GM19467 (cell line): ENCODE measurements around the gene SAG.

Source experiments
- ATAC-seq: cut with Tn5 transposase; IDR thresholded peaks from one replicate; pipeline ENCODE4 v1.9.1; 2021; ENCODE audit warnings: mild to moderate bottlenecking, moderate library complexity; ENCODE audit not compliant: unreplicated experiment

The SAG gene

GRCh38 chr2:233307565-233307964, at the start of gene SAG:
SAG (plus strand) TSS chr2:233307816; CDS start chr2:233309190, 1,374 bp downstream.
- no peak for ATAC-seq

- ATAC-seq = no peak
Observed at GRCh38 chr2:233258211-233258610, 49.4 kb upstream of the SAG start.

GRCh38 chr2:233259730-233260129, 47.9 kb upstream of the SAG start:
- ATAC-seq = no peak

GRCh38 chr2:233260661-233261060, 47.0 kb upstream of the SAG start:
- ATAC-seq = no peak

GRCh38 chr2:233261819-233262555, 45.6 kb upstream of the SAG start:
- ATAC-seq = no peak

- no peak for ATAC-seq
Observed at GRCh38 chr2:233262562-233262961, 45.1 kb upstream of the SAG start.

- ATAC-seq = no peak
Observed at GRCh38 chr2:233263045-233263570, 44.5 kb upstream of the SAG start.

- ATAC-seq = no peak
Observed at GRCh38 chr2:233264667-233265066, 42.9 kb upstream of the SAG start.

- no peak for ATAC-seq
Observed at GRCh38 chr2:233265899-233266431, 41.7 kb upstream of the SAG start.

GRCh38 chr2:233266481-233266880, 41.1 kb upstream of the SAG start:
- no peak for ATAC-seq

GRCh38 chr2:233267516-233268245, 39.9 kb upstream of the SAG start:
- peak; percentile 88 for ATAC-seq

GRCh38 chr2:233270366-233270765, 37.2 kb upstream of the SAG start:
- ATAC-seq = no peak

GRCh38 chr2:233270951-233271350, 36.7 kb upstream of the SAG start:
- ATAC-seq = no peak

- ATAC-seq = no peak
Observed at GRCh38 chr2:233271693-233272092, 35.9 kb upstream of the SAG start.

GRCh38 chr2:233273120-233273519, 34.5 kb upstream of the SAG start:
- no peak for ATAC-seq

- ATAC-seq = no peak
Observed at GRCh38 chr2:233275223-233275622, 32.4 kb upstream of the SAG start.

GRCh38 chr2:233278921-233279320, 28.7 kb upstream of the SAG start:
- ATAC-seq = no peak

GRCh38 chr2:233280114-233280693, 27.4 kb upstream of the SAG start:
- ATAC-seq = no peak

- no peak for ATAC-seq
Observed at GRCh38 chr2:233281553-233281952, 26.1 kb upstream of the SAG start.

- no peak for ATAC-seq
Observed at GRCh38 chr2:233281992-233282603, 25.5 kb upstream of the SAG start.

GRCh38 chr2:233285921-233286320, 21.7 kb upstream of the SAG start:
- no peak for ATAC-seq
